Retinal pigment epithelial cell (primary cell): ENCODE measurements around the gene ZKSCAN5.

Source experiments
- DNase-seq: peaks from one replicate; pipeline ENCODE4 v3.0.0-alpha.2; 2010; ENCODE audit warnings: low read depth
- H3K4me3 ChIP-seq: 2 replicates; pipeline ENCODE4 v1.5.1; 2011; ENCODE audit warnings: mild to moderate bottlenecking, low read length, control low read depth, moderate library complexity
- CTCF ChIP-seq: conservative IDR thresholded peaks from 2 replicates; pipeline ENCODE4 v1.5.1; 2011; ENCODE audit warnings: low read depth, low read length, control low read depth, inconsistent platforms

ZKSCAN5 gene

GRCh38 chr7:99505324-99505662 is 831 bp downstream of the ZKSCAN5 start:
- no peak for DNase-seq
- TF ChIP-seq CTCF, result no peak
- H3K4me3 ChIP-seq, result peak overlapping the region; percentile 98

- H3K4me3 ChIP-seq, result no peak overlapping the region
- TF ChIP-seq CTCF, result no peak
- no peak for DNase-seq
These were observed 9.6 kb downstream of the ZKSCAN5 start for GRCh38 chr7:99514050-99514449.

- no peak for DNase-seq
- no peak for TF ChIP-seq CTCF
- no peak overlapping the region for H3K4me3 ChIP-seq
These were observed 16.9 kb downstream of the ZKSCAN5 start for GRCh38 chr7:99521399-99521798.

DNA sequence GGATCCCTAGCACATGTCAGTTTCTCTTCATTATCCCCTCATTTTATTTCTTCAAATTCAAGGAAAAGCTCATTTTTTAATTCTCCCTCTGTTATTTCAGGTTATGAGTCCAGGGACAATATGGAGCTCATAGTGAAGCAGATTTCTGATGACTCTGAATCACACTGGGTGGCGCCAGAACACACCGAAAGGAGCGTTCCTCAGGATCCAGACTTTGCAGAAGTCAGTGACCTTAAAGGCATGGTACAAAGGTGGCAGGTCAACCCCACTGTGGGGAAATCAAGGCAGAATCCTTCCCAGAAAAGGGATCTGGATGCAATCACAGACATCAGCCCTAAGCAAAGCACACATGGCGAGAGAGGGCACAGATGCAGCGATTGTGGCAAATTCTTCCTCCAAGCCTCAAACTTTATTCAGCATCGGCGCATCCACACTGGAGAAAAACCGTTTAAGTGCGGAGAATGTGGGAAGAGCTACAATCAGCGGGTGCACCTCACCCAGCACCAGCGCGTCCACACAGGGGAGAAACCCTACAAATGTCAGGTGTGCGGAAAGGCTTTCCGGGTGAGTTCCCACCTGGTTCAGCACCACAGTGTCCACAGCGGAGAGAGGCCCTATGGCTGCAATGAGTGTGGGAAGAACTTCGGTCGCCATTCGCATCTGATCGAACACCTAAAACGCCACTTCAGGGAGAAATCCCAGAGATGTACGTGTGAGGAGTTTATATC is 21.4 kb downstream of the ZKSCAN5 start:
- no peak overlapping the region for H3K4me3 ChIP-seq
- TF ChIP-seq CTCF, result peak; percentile 31
- no peak for DNase-seq

DNA sequence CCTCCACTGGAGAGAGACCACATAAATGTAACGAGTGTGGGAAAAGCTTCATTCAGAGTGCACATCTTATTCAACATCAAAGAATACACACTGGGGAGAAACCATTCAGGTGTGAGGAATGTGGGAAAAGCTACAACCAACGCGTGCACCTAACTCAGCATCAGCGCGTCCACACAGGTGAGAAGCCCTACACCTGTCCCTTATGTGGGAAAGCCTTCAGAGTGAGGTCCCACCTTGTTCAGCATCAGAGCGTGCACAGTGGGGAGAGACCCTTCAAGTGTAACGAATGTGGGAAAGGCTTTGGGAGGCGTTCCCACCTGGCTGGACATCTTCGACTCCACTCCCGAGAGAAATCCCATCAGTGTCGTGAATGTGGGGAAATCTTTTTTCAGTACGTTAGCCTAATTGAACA is 26.9 kb downstream of the ZKSCAN5 start:
- no peak overlapping the region for H3K4me3 ChIP-seq
- no peak for TF ChIP-seq CTCF
- DNase-seq, result no peak

- no peak for TF ChIP-seq CTCF
- no peak overlapping the region for H3K4me3 ChIP-seq
- no peak for DNase-seq
These were observed 31.2 kb downstream of the ZKSCAN5 start for GRCh38 chr7:99535667-99536066.

- TF ChIP-seq CTCF, result no peak
- DNase-seq, result no peak
These were observed 34.9 kb downstream of the ZKSCAN5 start for GRCh38 chr7:99539213-99539811.

More at GRCh38 chr7:99539213-99539811, 34.9 kb downstream of the ZKSCAN5 start:
- no peak overlapping the region for H3K4me3 ChIP-seq
